HG03354 (cell line): Measurements from ENCODE around the gene ZFHX3.
A peak's percentile ranks its signal among the peaks of the same experiment; 100 is the strongest.

ENCODE experiments used
- ATAC-seq: cut with Tn5 transposase; IDR thresholded peaks from one replicate; pipeline ENCODE4 v1.9.1; 2021; ENCODE audit warnings: mild to moderate bottlenecking; ENCODE audit not compliant: unreplicated experiment, poor library complexity, severe bottlenecking

ZFHX3 gene

GRCh38 chr16:72744076-72744793 lies 303.7 kb downstream of the ZFHX3 start:
- ATAC-seq = no peak

GRCh38 chr16:72743011-72743761 lies 304.7 kb downstream of the ZFHX3 start:
- peak; percentile 86 for ATAC-seq

- no peak for ATAC-seq
Observed at GRCh38 chr16:72740347-72740746, 307.6 kb downstream of the ZFHX3 start.

DNA sequence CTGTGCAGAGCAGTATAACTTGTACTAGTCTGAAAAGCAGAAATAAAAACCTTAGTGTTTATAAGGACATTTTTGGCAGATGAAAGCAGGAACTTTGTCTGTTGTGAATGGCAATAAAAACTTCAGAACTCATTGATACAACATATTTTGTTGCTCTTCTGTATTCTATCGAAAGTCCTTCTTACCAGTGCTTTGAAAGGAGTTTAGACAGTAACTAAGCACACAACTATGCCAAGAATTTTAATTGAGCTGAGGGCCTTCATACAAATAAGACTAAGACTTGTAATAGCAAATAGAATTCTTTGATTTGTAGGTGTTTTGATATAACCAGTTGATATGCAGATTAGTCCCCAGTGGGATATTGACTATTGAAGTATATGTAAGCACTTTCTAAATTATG lies 308.4 kb downstream of the ZFHX3 start:
- ATAC-seq = no peak

GRCh38 chr16:72736074-72736473 lies 311.9 kb downstream of the ZFHX3 start:
- ATAC-seq = no peak
